IMR-90 (cell line): ENCODE results near the gene RTN1. TPM values are rescaled to one million over a fixed set of nuclear protein-coding genes. Genes with fewer than 3 reads are reported as not detected.

Experiments used
- ATAC-seq: fragments of 200-7000 bp; cut with Tn5 transposase; 2 replicates; pipeline ENCODE4 v1.9.1; 2020; ENCODE audit warnings: low read depth, mild to moderate bottlenecking, moderate library complexity
- BruUV-seq: library from RNA; stranded (reverse); fragments of 400-500 nt; replicated peaks from 2 replicates; lab custom pipeline; 2021; lab: Mats Ljungman, UMichigan
- CTCF ChIA-PET: fragments of 300-600 bp; formaldehyde crosslinking; extraction: SDS; loops from one replicate; lab custom pipeline; 2021; ENCODE audit warnings: antibody characterized with exemption; lab: Yijun Ruan, JAX
- POLR2A ChIA-PET: fragments of 300-600 bp; sonication (Branson Sonifier 250); formaldehyde crosslinking; loops from one replicate; lab custom pipeline; 2022; ENCODE audit warnings: antibody characterized with exemption; ENCODE audit not compliant: unreplicated experiment; lab: Charles Lee
- DNase-seq: peaks from one replicate; pipeline ENCODE4 v3.0.0; 2013
- H2AFZ ChIP-seq: replicated peaks from 2 replicates; pipeline ENCODE3; 2013; ENCODE audit warnings: low read length, mild to moderate bottlenecking; ENCODE audit not compliant: poor library complexity
- H2AK5ac ChIP-seq: 2 replicates; pipeline ENCODE4 v1.6.1; 2013; ENCODE audit warnings: low read depth, low read length, inconsistent platforms
- H2AK9ac ChIP-seq: replicated peaks from 2 replicates; pipeline ENCODE3; 2013; ENCODE audit warnings: mild to moderate bottlenecking, low read depth, low read length, moderate library complexity; ENCODE audit not compliant: poor library complexity
- H2BK120ac ChIP-seq: 2 replicates; pipeline ENCODE4 v1.6.1; 2013; ENCODE audit warnings: low read depth, low read length, inconsistent platforms
- H2BK15ac ChIP-seq: 3 replicates; pipeline ENCODE4 v1.6.1; 2013; ENCODE audit warnings: low read depth, low read length, inconsistent platforms
- H2BK20ac ChIP-seq: 2 replicates; pipeline ENCODE4 v1.6.1; 2013; ENCODE audit warnings: low read depth, mild to moderate bottlenecking, inconsistent platforms, low read length, moderate library complexity
- H2BK5ac ChIP-seq: 2 replicates; pipeline ENCODE4 v1.6.1; 2013; ENCODE audit warnings: mild to moderate bottlenecking, low read depth, low read length, inconsistent platforms; ENCODE audit not compliant: poor library complexity, severe bottlenecking
- H3K14ac ChIP-seq: replicated peaks from 2 replicates; pipeline ENCODE4 v1.6.1; 2013; ENCODE audit warnings: low read depth, low read length, inconsistent platforms
- H3K18ac ChIP-seq: 2 replicates; pipeline ENCODE4 v1.6.1; 2013; ENCODE audit warnings: low read depth, low read length, control low read depth
- H3K23ac ChIP-seq: 2 replicates; pipeline ENCODE4 v1.6.1; 2013; ENCODE audit warnings: low read depth, low read length, inconsistent platforms
- H3K27ac ChIP-seq: 2 replicates; pipeline ENCODE4 v1.5.1; 2013; ENCODE audit warnings: mild to moderate bottlenecking, control low read depth, low read length; ENCODE audit not compliant: insufficient read depth
- H3K27me3 ChIP-seq: 2 replicates; pipeline ENCODE4 v1.6.1; 2013; ENCODE audit warnings: low read length; ENCODE audit not compliant: control insufficient read depth, insufficient read depth
- H3K36me3 ChIP-seq: 2 replicates; pipeline ENCODE4 v1.6.1; 2013; ENCODE audit warnings: low read length, mixed read lengths; ENCODE audit not compliant: control insufficient read depth, insufficient read depth
- H3K4ac ChIP-seq: 2 replicates; pipeline ENCODE4 v1.6.1; 2013; ENCODE audit warnings: low read depth, low read length, inconsistent platforms
- H3K4me1 ChIP-seq: 2 replicates; pipeline ENCODE4 v1.6.1; 2013; ENCODE audit warnings: low read length, mixed read lengths; ENCODE audit not compliant: control insufficient read depth, insufficient read depth
- H3K4me2 ChIP-seq: 2 replicates; pipeline ENCODE4 v1.6.1; 2013; ENCODE audit warnings: low read depth, mild to moderate bottlenecking, control low read depth, low read length, moderate library complexity
- H3K4me3 ChIP-seq: 2 replicates; pipeline ENCODE4 v1.5.1; 2013; ENCODE audit warnings: low read depth, mild to moderate bottlenecking, control low read depth, low read length, moderate library complexity; ENCODE audit not compliant: insufficient read depth
- H3K56ac ChIP-seq: 2 replicates; pipeline ENCODE4 v1.6.1; 2013; ENCODE audit warnings: low read length, inconsistent platforms; ENCODE audit not compliant: insufficient read depth; ENCODE audit errors: extremely low read depth
- H3K79me1 ChIP-seq, 2 experiments: 2 replicates each; pipeline ENCODE4 v1.6.1; 2013; ENCODE audit warnings: low read length in 2 of 2, inconsistent platforms in 1 of 2, low read depth in 1 of 2
- H3K9ac ChIP-seq: 2 replicates; pipeline ENCODE4 v1.6.1; 2013; ENCODE audit warnings: low read depth, low read length, control low read depth
- H3K9me1 ChIP-seq: 2 replicates; pipeline ENCODE4 v1.6.1; 2013; ENCODE audit warnings: low read length, inconsistent platforms; ENCODE audit not compliant: insufficient read depth
- H3K9me3 ChIP-seq: 2 replicates; pipeline ENCODE4 v1.6.1; 2013; ENCODE audit warnings: low read length; ENCODE audit not compliant: control insufficient read depth, insufficient read depth
- H4K20me1 ChIP-seq: 2 replicates; pipeline ENCODE4 v1.6.1; 2013; ENCODE audit warnings: low read length, inconsistent platforms; ENCODE audit not compliant: insufficient read depth
- H4K5ac ChIP-seq: 2 replicates; pipeline ENCODE4 v1.6.1; 2013; ENCODE audit warnings: mild to moderate bottlenecking, low read depth, low read length, control low read depth
- H4K8ac ChIP-seq, 2 experiments: 2 replicates each; pipeline ENCODE4 v1.6.1; 2013; ENCODE audit warnings: low read depth in 2 of 2, low read length in 2 of 2, control low read depth in 1 of 2, inconsistent platforms in 1 of 2
- H4K91ac ChIP-seq: 2 replicates; pipeline ENCODE4 v1.6.1; 2013; ENCODE audit warnings: low read depth, low read length, inconsistent platforms; ENCODE audit not compliant: insufficient read depth
- FOS ChIP-seq: fragments of 150-350 bp; IDR thresholded peaks from 2 replicates; pipeline ENCODE4 v1.6.1; 2016; ENCODE audit warnings: low read depth, low read length
- MAZ ChIP-seq: IDR thresholded peaks from 2 replicates; pipeline ENCODE4 v1.6.1; 2012; ENCODE audit warnings: low read depth, mild to moderate bottlenecking, low read length, improper control_type of control experiment, moderate library complexity, borderline replicate concordance
- WGBS, 2 experiments: methylation state at CpG; one replicate each; pipeline versions ENCODE4 v1.1.5 to v1.1.7; 2013; ENCODE audit warnings: missing lambda C conversion rate in 2 of 2; ENCODE audit not compliant: insufficient read length in 1 of 2; ENCODE audit errors: extremely low coverage in 2 of 2; 5-methylcytosine and 5-hydroxymethylcytosine counted together
- dilution Hi-C: fragments of 300-500 bp; cut with HindIII; formaldehyde crosslinking; loops from one replicate; pipeline ENCODE4 v1.14.3; 2018; ENCODE audit warnings: low sequenced_read_pairs; ENCODE audit not compliant: unreplicated experiment
- in situ Hi-C: fragments of 300-500 bp; cut with MboI; formaldehyde crosslinking; loops from 3 replicates; pipeline ENCODE4 v1.14.3; 2019; ENCODE audit warnings: low sequenced_read_pairs, inconsistent platforms, mixed read lengths
- intact Hi-C: fragments of 100-400 bp; cut with micrococcal nuclease; formaldehyde crosslinking; loops from 2 replicates; pipeline ENCODE4 v1.10.0; 2022
- polyA plus RNA-seq, 3 experiments: library from polyadenylated mRNA; depleted of rRNA; stranded (reverse); fragments of >200 nt; gene quantifications; 2 replicates each; pipeline ENCODE4 v1.2.3, GENCODE V29; 2012; ENCODE audit warnings: low replicate concordance in 1 of 3
- total RNA-seq: library from RNA; depleted of rRNA; stranded (reverse); fragments of >200 nt; gene quantifications from 2 replicates; pipeline ENCODE4 v1.2.3, GENCODE V29; 2012
- TF ChIP-seq, protein P1 (sequence below): fragments of 150-350 bp; IDR thresholded peaks from 2 replicates; pipeline ENCODE4 v1.6.1; 2017; ENCODE audit warnings: mild to moderate bottlenecking, antibody characterized with exemption, low read length, low read depth

The RTN1 gene
- total and polyA plus RNA-seq, 2 of the 4 experiments (the other 2 are of a cell fraction): 0.18 to 0.46 TPM

DNA sequence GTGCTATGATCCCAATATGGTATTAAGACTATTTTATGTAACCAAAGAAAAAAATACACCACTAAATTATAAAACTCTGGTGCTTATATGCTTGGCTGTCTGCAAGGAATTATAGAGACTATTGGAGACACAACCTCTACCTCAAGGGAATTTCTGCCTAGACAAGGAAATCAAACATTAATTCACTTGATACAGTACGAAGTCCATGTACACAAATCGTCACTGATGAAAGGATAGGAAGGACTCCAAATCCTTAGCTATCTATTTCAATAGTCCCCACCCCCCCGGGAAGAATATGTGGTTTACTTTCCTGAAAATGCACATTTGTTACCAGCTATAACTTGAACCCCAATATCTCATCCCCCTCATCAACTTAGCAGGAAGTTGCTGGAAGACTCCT is 21.9 kb downstream of the RTN1 start:
- H4K5ac ChIP-seq: no peak overlapping the region
- no peak overlapping the region for H3K14ac ChIP-seq
- intact Hi-C loops (no loop called here), in situ Hi-C loops (no loop called here), dilution Hi-C loops (no loop called here)
- no peaks in the 10 kb centered on the region for H3K79me1 ChIP-seq
- no peak overlapping the region for H4K8ac ChIP-seq
- ChIA-PET CTCF (interaction anchor here (0.7 kb wide), 1 partner anchor 14 kb away, joined by 3 read pairs; no protein-coding TSS in a partner anchor), POLR2A (no interaction called here)
- no peaks in the 10 kb centered on the region for H3K9me3 ChIP-seq
- H2BK120ac ChIP-seq: no peak overlapping the region
- no peak overlapping the region for H3K23ac ChIP-seq
- no peak overlapping the region for H2AK5ac ChIP-seq
- H2BK20ac ChIP-seq: no peak overlapping the region
- TF ChIP-seq FOS (no peak), MAZ (no peak)
- TF ChIP-seq, protein P1, sequence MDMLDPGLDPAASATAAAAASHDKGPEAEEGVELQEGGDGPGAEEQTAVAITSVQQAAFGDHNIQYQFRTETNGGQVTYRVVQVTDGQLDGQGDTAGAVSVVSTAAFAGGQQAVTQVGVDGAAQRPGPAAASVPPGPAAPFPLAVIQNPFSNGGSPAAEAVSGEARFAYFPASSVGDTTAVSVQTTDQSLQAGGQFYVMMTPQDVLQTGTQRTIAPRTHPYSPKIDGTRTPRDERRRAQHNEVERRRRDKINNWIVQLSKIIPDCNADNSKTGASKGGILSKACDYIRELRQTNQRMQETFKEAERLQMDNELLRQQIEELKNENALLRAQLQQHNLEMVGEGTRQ: no peak
- no peaks in the 10 kb centered on the region for H3K9me1 ChIP-seq
- no peak overlapping the region for H3K4me2 ChIP-seq
- no peak for DNase-seq
- WGBS, 2 experiments: no CpG with 5 or more reads among the region's 3 CpGs
- no peak overlapping the region for H3K4me3 ChIP-seq
- ATAC-seq: no peak
- H3K4me1 ChIP-seq: no peaks in the 10 kb centered on the region
- H3K56ac ChIP-seq: no peak overlapping the region
- H3K9ac ChIP-seq: no peak overlapping the region
- H2BK5ac ChIP-seq: no peak overlapping the region
- H2AK9ac ChIP-seq: no peak overlapping the region
- no peaks in the 10 kb centered on the region for H4K20me1 ChIP-seq
- no peaks in the 10 kb centered on the region for H3K36me3 ChIP-seq
- H3K4ac ChIP-seq: no peak overlapping the region
- H2AFZ ChIP-seq: no peak overlapping the region
- H3K27ac ChIP-seq: no peak overlapping the region
- no peak overlapping the region for H4K91ac ChIP-seq
- BruUV-seq: no TSS peak
- no peak overlapping the region for H3K18ac ChIP-seq
- no peaks in the 10 kb centered on the region for H3K27me3 ChIP-seq
- H2BK15ac ChIP-seq: no peak overlapping the region
